Left ventricle myocardium superior (tissue), 1 donor: ENCODE measurements around the gene SPOCK1. TPM values are rescaled to one million over a fixed set of nuclear protein-coding genes. Genes with fewer than 3 reads are reported as not detected.
A peak's percentile ranks its signal among the peaks of the same experiment; 100 is the strongest.

Source experiments
- ATAC-seq: fragments of 200-7000 bp; cut with Tn5 transposase; one replicate; pipeline ENCODE4 v1.9.1; 2020; ENCODE audit warnings: mild to moderate bottlenecking, moderate library complexity
- DNase-seq: peaks from one replicate; pipeline ENCODE4 v3.0.0-alpha.2; 2020
- intact Hi-C: fragments of 100-400 bp; cut with micrococcal nuclease; formaldehyde crosslinking; loops from one replicate; pipeline ENCODE4 v1.11.0; 2022
- total RNA-seq: library from RNA; stranded (reverse); fragmentation: NEBNext Ultra II Directional; extraction: Animal tissue kit (Norgen Biotek cat#: 25700); gene quantifications from one replicate; pipeline ENCODE4 v1.2.1, GENCODE V29; 2021
- donor health status: DM: no; HTN: yes; CAD: no; lungs with severe emphysema.

The SPOCK1 gene
- total RNA-seq, 1 donor from 2014 or later: 14.7 TPM

GRCh38 chr5:137122558-137122957, 376.6 kb downstream of the SPOCK1 start:
- no peak for DNase-seq
- ATAC-seq: no peak
- intact Hi-C loops: no loop called here

GRCh38 chr5:137122075-137122474, 377.1 kb downstream of the SPOCK1 start:
- DNase-seq (no peak), ATAC-seq (no peak)
- intact Hi-C loops: no loop called here

GRCh38 chr5:137119321-137119720, 379.8 kb downstream of the SPOCK1 start:
- intact Hi-C loops: no loop called here
- DNase-seq: no peak
- ATAC-seq: no peak

GRCh38 chr5:137118629-137119028, 380.5 kb downstream of the SPOCK1 start:
- ATAC-seq: no peak
- intact Hi-C loops: no loop called here
- no peak for DNase-seq

- no peak for ATAC-seq
- DNase-seq: no peak
- intact Hi-C loops: no loop called here
Observed at GRCh38 chr5:137115152-137115551, 384.0 kb downstream of the SPOCK1 start.

- intact Hi-C loops: no loop called here
- ATAC-seq (no peak), DNase-seq (no peak)
Observed at GRCh38 chr5:137114529-137114928, 384.6 kb downstream of the SPOCK1 start.

GRCh38 chr5:137113939-137114338, 385.2 kb downstream of the SPOCK1 start:
- DNase-seq: no peak

GRCh38 chr5:137113161-137113560, 386.0 kb downstream of the SPOCK1 start:
- intact Hi-C loops: no loop called here
- DNase-seq (no peak), ATAC-seq (no peak)

More at GRCh38 chr5:137113939-137114338, 385.2 kb downstream of the SPOCK1 start:
- ATAC-seq: no peak
- intact Hi-C loops: no loop called here

GRCh38 chr5:137105351-137106035, 393.6 kb downstream of the SPOCK1 start:
- DNase-seq (no peak), ATAC-seq (no peak)
- intact Hi-C loops: no loop called here

GRCh38 chr5:137101544-137101943, 397.6 kb downstream of the SPOCK1 start:
- intact Hi-C loops: no loop called here
- DNase-seq (no peak), ATAC-seq (peak; percentile 84)

GRCh38 chr5:137099651-137100050, 399.5 kb downstream of the SPOCK1 start:
- DNase-seq (no peak), ATAC-seq (no peak)
- intact Hi-C loops: no loop called here

- ATAC-seq (no peak), DNase-seq (no peak)
- intact Hi-C loops: no loop called here
Observed at GRCh38 chr5:137098663-137099062, 400.5 kb downstream of the SPOCK1 start.

- no peak for DNase-seq
- intact Hi-C loops: no loop called here
- no peak for ATAC-seq
Observed at GRCh38 chr5:137098238-137098637, 400.9 kb downstream of the SPOCK1 start.

GRCh38 chr5:137097203-137097602, 401.9 kb downstream of the SPOCK1 start:
- ATAC-seq (no peak), DNase-seq (no peak)
- intact Hi-C loops: no loop called here

- no peak for DNase-seq
- ATAC-seq: no peak
- intact Hi-C loops: no loop called here
Observed at GRCh38 chr5:137096149-137097103, 402.7 kb downstream of the SPOCK1 start.

GRCh38 chr5:137095597-137095996, 403.5 kb downstream of the SPOCK1 start:
- ATAC-seq (no peak), DNase-seq (no peak)
- intact Hi-C loops: no loop called here

GRCh38 chr5:137092831-137093230, 406.3 kb downstream of the SPOCK1 start:
- intact Hi-C loops: no loop called here
- no peak for ATAC-seq

GRCh38 chr5:137091472-137091871, 407.7 kb downstream of the SPOCK1 start:
- no peak for DNase-seq
- intact Hi-C loops: no loop called here
- ATAC-seq: peak; percentile 70

More at GRCh38 chr5:137092831-137093230, 406.3 kb downstream of the SPOCK1 start:
- DNase-seq: no peak

GRCh38 chr5:137090721-137091120, 408.4 kb downstream of the SPOCK1 start:
- intact Hi-C loops: no loop called here
- no peak for DNase-seq
- ATAC-seq: no peak

- DNase-seq (no peak), ATAC-seq (no peak)
- intact Hi-C loops: no loop called here
Observed at GRCh38 chr5:137090151-137090550, 409.0 kb downstream of the SPOCK1 start.
